ENCODE measurements around the gene MRPL24.

DNA sequence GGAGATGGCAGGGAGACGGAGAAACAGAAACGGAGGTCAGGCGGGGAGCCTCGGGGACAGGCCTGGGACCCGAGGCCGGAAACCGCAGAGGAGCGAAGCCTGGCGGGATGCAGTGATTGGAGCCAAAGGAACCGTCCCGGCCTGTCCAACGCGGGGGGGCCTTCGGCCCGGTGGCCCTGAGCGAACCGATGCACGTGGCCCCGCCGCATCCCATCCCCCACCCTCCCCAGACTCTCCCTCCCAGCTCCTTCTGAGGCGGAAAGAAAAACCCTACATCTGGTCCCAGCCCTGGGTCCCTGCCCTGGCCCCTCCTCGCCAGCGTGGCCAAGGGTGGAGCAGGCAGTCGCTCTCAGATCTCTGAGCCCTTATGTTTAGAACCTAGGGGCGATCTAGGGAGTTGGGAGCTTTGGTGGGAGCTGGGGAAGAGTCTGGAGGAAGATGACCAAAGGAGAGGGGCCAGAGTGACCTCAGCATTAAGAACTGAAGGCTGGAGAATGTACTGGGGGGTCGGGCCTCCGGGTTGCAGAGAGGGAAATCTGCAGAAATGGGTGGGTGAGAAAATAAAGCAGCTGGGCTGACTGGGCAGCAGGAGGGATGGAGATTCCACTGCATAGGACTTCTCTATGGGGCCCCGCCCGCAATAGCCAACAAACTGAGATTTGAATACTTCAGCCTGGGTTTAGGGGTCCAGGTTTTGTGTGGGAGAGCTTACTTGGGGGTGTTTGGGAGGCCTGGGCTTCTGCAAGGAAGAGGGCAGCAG is 34.1 kb downstream of the MRPL24 start:
- no peak for TF ChIP-seq SNIP1 (IDR thresholded peaks at IDR 0.05; ENCODE audit: low read depth)
- no peak for TF ChIP-seq YY1 (IDR thresholded peaks at IDR 0.05; ENCODE audit: borderline replicate concordance in 1 of 3, control insufficient read depth in 1 of 3, extremely low read depth in 1 of 3, insufficient read depth in 3 of 3, insufficient read length in 1 of 3, insufficient replicate concordance in 2 of 3, low read depth in 1 of 3, low read length in 2 of 3)
- no peak for TF ChIP-seq SMAD3 (CRISPR knock-in tag; conservative IDR thresholded peaks at IDR 0.05)
- no peak for TF ChIP-seq RAD21 (CRISPR knock-in tag; conservative IDR thresholded peaks at IDR 0.05 in 1 of 2, IDR thresholded peaks at IDR 0.05 in 1 of 2)
